ENCODE measurements around the gene TSPAN31. TPM values are rescaled to one million over a fixed set of nuclear protein-coding genes. Genes with fewer than 3 reads are reported as not detected.

The TSPAN31 gene
- total and polyA plus RNA-seq, 9 of the 15 experiments (the other 6 are each of a cell fraction or from before 2014, with no cell fraction given): 11.3 to 26.4 (median 14.3) TPM

DNA sequence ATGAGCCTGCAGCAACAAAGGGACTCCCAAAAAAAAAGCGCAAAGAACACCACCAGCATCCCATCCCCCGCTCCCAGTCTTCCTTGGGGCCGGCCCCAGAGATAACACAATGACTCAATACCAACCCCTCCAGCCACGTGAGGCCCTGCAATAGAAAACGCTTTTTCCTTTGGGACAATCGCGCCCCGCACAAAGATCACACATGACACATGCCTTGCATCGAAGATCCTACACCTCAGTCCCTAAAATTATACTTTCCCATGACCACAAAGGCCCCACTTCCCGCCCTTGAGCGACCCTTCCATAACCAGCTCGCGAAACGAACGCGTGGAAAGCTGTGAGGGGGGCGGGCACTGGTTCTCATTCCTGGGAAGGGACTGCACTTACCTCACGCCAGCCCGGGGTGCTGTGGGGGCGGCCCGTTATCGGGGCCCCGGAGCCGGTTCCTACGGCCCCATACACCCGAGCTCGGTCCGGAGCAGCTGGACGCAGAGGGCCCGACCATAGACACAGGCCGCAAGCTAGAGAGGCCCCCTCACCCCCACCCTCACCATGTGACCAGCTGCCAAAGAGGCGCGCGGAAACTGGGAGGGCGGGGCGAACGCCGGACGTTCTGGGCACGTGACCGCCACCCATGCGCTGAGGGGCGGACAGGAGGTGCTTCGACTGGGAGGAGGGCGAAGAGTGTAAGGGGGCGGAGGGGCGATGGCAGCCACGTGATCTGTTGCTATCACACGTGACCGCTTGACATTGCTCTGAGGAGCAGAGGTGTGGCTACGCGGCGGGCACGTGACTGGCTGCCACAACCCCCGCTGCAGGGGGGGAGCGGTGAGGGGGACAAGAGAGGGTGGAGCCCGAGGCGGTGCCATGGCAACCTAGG lies 7.2 kb downstream of the TSPAN31 start, which contains the start of gene CDK4 (continued):
- peak in 2 of 3 experiments; percentile 9 to 59 for TF ChIP-seq YY1 (IDR thresholded peaks at IDR 0.05; ENCODE audit: borderline replicate concordance in 1 of 3, control insufficient read depth in 1 of 3, extremely low read depth in 1 of 3, insufficient read depth in 3 of 3, insufficient read length in 1 of 3, insufficient replicate concordance in 2 of 3, low read depth in 1 of 3, low read length in 2 of 3)
- TF ChIP-seq ZNF12 (CRISPR knock-in tag; IDR thresholded peaks at IDR 0.05): no peak; the same call in 1 of the 2 replicates
- TF ChIP-seq, protein P1, sequence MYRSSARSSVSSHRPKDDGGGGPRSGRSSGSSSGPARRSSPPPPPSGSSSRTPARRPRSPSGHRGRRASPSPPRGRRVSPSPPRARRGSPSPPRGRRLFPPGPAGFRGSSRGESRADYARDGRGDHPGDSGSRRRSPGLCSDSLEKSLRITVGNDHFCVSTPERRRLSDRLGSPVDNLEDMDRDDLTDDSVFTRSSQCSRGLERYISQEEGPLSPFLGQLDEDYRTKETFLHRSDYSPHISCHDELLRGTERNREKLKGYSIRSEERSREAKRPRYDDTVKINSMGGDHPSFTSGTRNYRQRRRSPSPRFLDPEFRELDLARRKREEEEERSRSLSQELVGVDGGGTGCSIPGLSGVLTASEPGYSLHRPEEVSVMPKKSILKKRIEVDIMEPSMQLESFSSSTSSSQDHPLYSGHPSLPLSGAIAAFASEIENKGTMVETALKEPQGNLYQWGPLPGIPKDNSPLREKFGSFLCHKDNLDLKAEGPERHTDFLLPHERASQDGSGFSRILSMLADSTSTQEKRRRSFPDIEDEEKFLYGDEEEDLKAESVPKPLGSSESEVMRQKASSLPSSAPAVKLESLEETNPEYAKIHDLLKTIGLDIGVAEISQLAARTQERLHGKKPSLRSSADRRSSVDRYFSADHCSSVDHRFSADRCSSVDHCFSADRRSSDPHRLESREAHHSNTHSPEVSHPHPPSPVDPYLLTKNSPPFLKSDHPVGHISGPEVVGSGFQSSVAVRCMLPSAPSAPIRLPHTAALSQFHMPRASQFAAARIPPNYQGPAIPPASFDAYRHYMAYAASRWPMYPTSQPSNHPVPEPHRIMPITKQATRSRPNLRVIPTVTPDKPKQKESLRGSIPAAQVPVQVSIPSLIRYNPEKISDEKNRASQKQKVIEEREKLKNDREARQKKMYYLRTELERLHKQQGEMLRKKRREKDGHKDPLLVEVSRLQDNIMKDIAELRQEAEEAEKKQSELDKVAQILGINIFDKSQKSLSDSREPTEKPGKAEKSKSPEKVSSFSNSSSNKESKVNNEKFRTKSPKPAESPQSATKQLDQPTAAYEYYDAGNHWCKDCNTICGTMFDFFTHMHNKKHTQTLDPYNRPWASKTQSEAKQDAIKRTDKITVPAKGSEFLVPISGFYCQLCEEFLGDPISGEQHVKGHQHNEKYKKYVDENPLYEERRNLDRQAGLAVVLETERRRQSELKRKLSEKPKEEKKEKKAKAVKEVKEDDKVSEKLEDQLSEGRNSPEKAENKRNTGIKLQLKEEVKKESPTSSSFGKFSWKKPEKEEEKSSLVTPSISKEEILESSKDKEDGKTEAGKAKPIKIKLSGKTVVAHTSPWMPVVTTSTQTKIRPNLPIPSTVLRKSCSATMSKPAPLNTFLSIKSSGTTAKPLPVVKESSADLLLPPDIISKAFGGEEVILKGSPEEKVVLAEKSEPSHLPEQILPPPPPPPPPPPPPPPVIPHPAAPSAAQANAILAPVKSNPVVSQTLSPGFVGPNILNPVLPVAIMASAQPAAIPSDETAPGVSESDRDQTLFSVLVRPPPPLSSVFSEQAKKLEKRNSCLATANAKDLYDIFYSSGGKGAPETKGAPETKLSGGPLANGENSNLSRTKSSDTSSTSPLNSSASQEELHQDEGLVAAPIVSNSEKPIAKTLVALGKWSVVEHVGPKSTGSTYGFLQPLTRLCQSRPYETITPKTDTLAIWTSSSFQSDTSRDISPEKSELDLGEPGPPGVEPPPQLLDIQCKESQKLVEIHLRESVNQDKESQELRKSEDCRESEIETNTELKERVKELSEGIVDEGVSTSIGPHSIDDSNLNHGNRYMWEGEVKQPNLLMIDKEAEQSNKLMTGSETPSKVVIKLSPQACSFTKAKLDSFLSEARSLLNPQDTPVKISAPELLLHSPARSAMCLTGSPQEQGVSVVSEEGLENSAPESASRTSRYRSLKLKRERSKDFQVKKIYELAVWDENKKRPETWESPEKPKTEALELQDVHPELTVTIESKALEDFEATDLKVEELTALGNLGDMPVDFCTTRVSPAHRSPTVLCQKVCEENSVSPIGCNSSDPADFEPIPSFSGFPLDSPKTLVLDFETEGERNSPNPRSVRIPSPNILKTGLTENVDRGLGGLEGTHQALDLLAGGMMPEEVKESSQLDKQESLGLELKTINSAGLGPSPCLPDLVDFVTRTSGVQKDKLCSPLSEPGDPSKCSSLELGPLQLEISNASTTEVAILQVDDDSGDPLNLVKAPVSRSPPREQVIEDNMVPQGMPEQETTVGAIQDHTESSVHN (IDR thresholded peaks at IDR 0.05; ENCODE audit: borderline replicate concordance in 1 of 2, low read depth in 1 of 2): peak in 1 of 2 experiments; percentile 87; a peak in 2 of 4 replicates
- TF ChIP-seq C11orf30 (IDR thresholded peaks at IDR 0.05; ENCODE audit: low read depth): peak; percentile 51
- 0 out of 2 replicates have a peak, but pooled peaks have one; percentile 67 for TF ChIP-seq ZNF431 (CRISPR knock-in tag; IDR thresholded peaks at IDR 0.05)
- peak; percentile 99 for TF ChIP-seq ZFX (CRISPR knock-in tag; IDR thresholded peaks at IDR 0.05)
- no peak for TF ChIP-seq PCBP2 (IDR thresholded peaks at IDR 0.05; ENCODE audit: low read depth, low read length, poor library complexity, severe bottlenecking)
- TF ChIP-seq CBFB (CRISPR knock-in tag; IDR thresholded peaks at IDR 0.05): peak; percentile 81; the same call in 1 of the 2 replicates
- no peak for TF ChIP-seq ZKSCAN3 (CRISPR knock-in tag; IDR thresholded peaks at IDR 0.05)
- TF ChIP-seq SMARCA4 (IDR thresholded peaks at IDR 0.05): peak; percentile 88
- TF ChIP-seq TCF3 (CRISPR knock-in tag; IDR thresholded peaks at IDR 0.05): peak; percentile 39
- TF ChIP-seq PRPF4 (IDR thresholded peaks at IDR 0.05; ENCODE audit: insufficient read depth, low read depth, low read length, poor library complexity, severe bottlenecking): no peak
- TF ChIP-seq HMG20B (CRISPR knock-in tag; IDR thresholded peaks at IDR 0.05): no peak
- TF ChIP-seq ZNF217 (CRISPR knock-in tag; IDR thresholded peaks at IDR 0.05): no peak
- TF ChIP-seq KAT2B (IDR thresholded peaks at IDR 0.05; ENCODE audit: low read depth, low read length): no peak
- TF ChIP-seq TCF7L2 (IDR thresholded peaks at IDR 0.05; ENCODE audit: low read depth, low read length): no peak

All from K562 (cell line).